Endothelial cell of umbilical vein (primary cell): Measurements from ENCODE around the gene MYCBP2. TPM values are rescaled to one million over a fixed set of nuclear protein-coding genes. Genes with fewer than 3 reads are reported as not detected.

Experiments used
- BruUV-seq: library from RNA; stranded (reverse); fragments of 400-500 nt; replicated peaks from 2 replicates; lab custom pipeline; 2021; lab: Mats Ljungman, UMichigan
- CTCF ChIA-PET: fragments of 300-600, 350-600 bp; sonication (Branson Sonifier 250); formaldehyde crosslinking; loops from one replicate; lab custom pipeline; 2021; ENCODE audit warnings: antibody characterized with exemption, inconsistent platforms; lab: Charles Lee
- POLR2A ChIA-PET: fragments of 300-600, 350-600 bp; sonication (Branson Sonifier 250); formaldehyde crosslinking; loops from one replicate; lab custom pipeline; 2021; ENCODE audit warnings: antibody characterized with exemption, inconsistent platforms; lab: Charles Lee
- DNase-seq: peaks from one replicate; pipeline ENCODE4 v3.0.0-alpha.2; 2011; ENCODE audit warnings: low read depth, low spot score
- FAIRE-seq: peaks from 2 replicates; lab custom pipeline; 2011; peaks lifted over from hg19 to GRCh38; lab: Jason Lieb, UNC
- H2AFZ ChIP-seq: 2 replicates; pipeline ENCODE4 v1.6.0; 2012; ENCODE audit warnings: low read depth, low read length, control low read depth, inconsistent platforms
- H3K27ac ChIP-seq: 2 replicates; pipeline ENCODE4 v1.5.1; 2011; ENCODE audit warnings: low read depth, mild to moderate bottlenecking, control low read depth, low read length, moderate library complexity; ENCODE audit not compliant: insufficient read depth
- H3K27me3 ChIP-seq, 2 experiments: 2 replicates each; pipeline versions ENCODE4 v1.6.0 to v1.6.1; 2011; ENCODE audit warnings: low read length in 2 of 2, mixed read lengths in 1 of 2; ENCODE audit not compliant: control insufficient read depth in 2 of 2, insufficient read depth in 2 of 2
- H3K36me3 ChIP-seq, 2 experiments: 2 replicates in 1 of 2; 3 replicates in 1 of 2; pipeline ENCODE4 v1.5.1; 2011; ENCODE audit warnings: low read length in 2 of 2, mild to moderate bottlenecking in 1 of 2, moderate library complexity in 1 of 2; ENCODE audit not compliant: control insufficient read depth in 2 of 2, insufficient read depth in 2 of 2; ENCODE audit errors: extremely low read depth in 1 of 2
- H3K4me1 ChIP-seq: 3 replicates; pipeline ENCODE4 v1.5.1; 2011; ENCODE audit warnings: mild to moderate bottlenecking, low read length; ENCODE audit not compliant: control insufficient read depth, insufficient read depth; ENCODE audit errors: extremely low read depth
- H3K4me2 ChIP-seq: 2 replicates; pipeline ENCODE4 v1.6.1; 2011; ENCODE audit warnings: low read length, control low read depth, mixed read lengths; ENCODE audit not compliant: insufficient read depth
- H3K4me3 ChIP-seq, 3 experiments: fragments of 200-600 bp in 1 of 3; sonication (generic), shearing (Covaris generic) in 1 of 3; replicated peaks in 1 of 3; 2 replicates each; pipeline ENCODE4 v1.5.1; 2011 to 2016; ENCODE audit warnings: control low read depth in 3 of 3, low read length in 3 of 3, mild to moderate bottlenecking in 2 of 3, inconsistent platforms in 1 of 3, low read depth in 1 of 3, moderate library complexity in 1 of 3; ENCODE audit not compliant: insufficient read depth in 1 of 3
- H3K79me2 ChIP-seq: 2 replicates; pipeline ENCODE4 v1.6.0; 2012; ENCODE audit warnings: low read length, inconsistent platforms; ENCODE audit not compliant: control insufficient read depth, insufficient read depth
- H3K9ac ChIP-seq: replicated peaks from 2 replicates; pipeline ENCODE3; 2011; ENCODE audit warnings: low read length, control low read depth; ENCODE audit not compliant: insufficient read depth; ENCODE audit errors: extremely low read depth
- H3K9me1 ChIP-seq: replicated peaks from 3 replicates; pipeline ENCODE4 v1.6.0; 2011; ENCODE audit warnings: mild to moderate bottlenecking, low read length; ENCODE audit not compliant: control insufficient read depth, insufficient read depth; ENCODE audit errors: extremely low read depth
- H3K9me3 ChIP-seq: replicated peaks from 2 replicates; pipeline ENCODE4 v1.5.1; 2012; ENCODE audit warnings: low read length, inconsistent platforms; ENCODE audit not compliant: control insufficient read depth, insufficient read depth
- H4K20me1 ChIP-seq: replicated peaks from 2 replicates; pipeline ENCODE3; 2011; ENCODE audit warnings: mild to moderate bottlenecking, low read length; ENCODE audit not compliant: control insufficient read depth, insufficient read depth; ENCODE audit errors: extremely low read depth
- CTCF ChIP-seq, 2 donors: IDR thresholded peaks; 1 replicate in 1 of 2; 2 replicates in 1 of 2; pipeline ENCODE4 v1.5.1; 2011; ENCODE audit warnings: low read length in 2 of 2, mild to moderate bottlenecking in 2 of 2, moderate library complexity in 2 of 2, control low read depth in 1 of 2, inconsistent platforms in 1 of 2, low read depth in 1 of 2; ENCODE audit not compliant: insufficient read depth in 1 of 2; ENCODE audit errors: extremely low read depth in 1 of 2
- EZH2 ChIP-seq: IDR thresholded peaks from 2 replicates; pipeline ENCODE4 v1.6.1; 2012; ENCODE audit warnings: borderline replicate concordance, low read depth, mild to moderate bottlenecking, moderate library complexity, low read length, inconsistent platforms; ENCODE audit not compliant: severe bottlenecking
- FOS ChIP-seq: IDR thresholded peaks from 2 replicates; pipeline ENCODE4 v1.6.1; 2011; ENCODE audit warnings: mild to moderate bottlenecking, low read length, moderate library complexity, borderline replicate concordance; ENCODE audit not compliant: insufficient read depth
- GATA2 ChIP-seq: IDR thresholded peaks from 2 replicates; pipeline ENCODE4 v1.7.0; 2011; ENCODE audit warnings: low read depth, mild to moderate bottlenecking, moderate library complexity, mixed read lengths, low read length; ENCODE audit not compliant: insufficient read length, insufficient read depth
- JUN ChIP-seq: IDR thresholded peaks from 2 replicates; pipeline ENCODE4 v1.6.1; 2011; ENCODE audit warnings: borderline replicate concordance, low read depth; ENCODE audit not compliant: insufficient read length, insufficient read depth
- MAX ChIP-seq: IDR thresholded peaks from 2 replicates; pipeline ENCODE4 v1.6.1; 2011; ENCODE audit not compliant: insufficient read depth, insufficient read length
- MYC ChIP-seq: IDR thresholded peaks from one replicate; pipeline ENCODE4 v1.6.1; 2011; ENCODE audit warnings: mild to moderate bottlenecking, low read depth, low read length
- POLR2A ChIP-seq: IDR thresholded peaks from 2 replicates; pipeline ENCODE4 v1.6.1; 2012; ENCODE audit warnings: low read depth, mild to moderate bottlenecking, control low read depth, low read length
- POLR2AphosphoS5 ChIP-seq: IDR thresholded peaks from 2 replicates; pipeline ENCODE4 v1.6.1; 2012; ENCODE audit warnings: low read depth, mild to moderate bottlenecking, control low read depth, low read length, moderate library complexity; ENCODE audit not compliant: insufficient read depth
- dilution Hi-C: fragments of 300-500 bp; cut with MboI; formaldehyde crosslinking; loops from one replicate; pipeline ENCODE4 v1.15.0; 2019; ENCODE audit warnings: low sequenced_read_pairs; ENCODE audit not compliant: extremely low pct_ligation_motif_present
- intact Hi-C: fragments of 100-400 bp; cut with micrococcal nuclease; formaldehyde crosslinking; loops from one replicate; pipeline ENCODE4 v1.10.0; 2022
- polyA plus RNA-seq, 4 experiments: library from polyadenylated mRNA; depleted of rRNA in 3 of 4; stranded (reverse) in 3 of 4; unstranded in 1 of 4; fragments of >200 nt; gene quantifications; 2 replicates each; pipeline versions ENCODE4 v1.2.1 to v1.2.3, GENCODE V29; 2011 to 2012; ENCODE audit warnings: missing spikeins in 1 of 4
- total RNA-seq: library from RNA; stranded (reverse); gene quantifications from 2 replicates; pipeline ENCODE4 v1.2.3, GENCODE V29; 2021

MYCBP2 gene
- total and polyA plus RNA-seq, 2 donors (not counting 3 experiments of a cell fraction or from before 2014, with no cell fraction given): 30.5 to 89.8 TPM

- TF ChIP-seq POLR2A (no peak), MAX (no peak), EZH2 (no peak), JUN (no peak), MYC (no peak), GATA2 (no peak), POLR2AphosphoS5 (no peak), FOS (no peak), CTCF (IDR thresholded peaks at IDR 0.05; ENCODE audit: extremely low read depth in 1 of 2, insufficient read depth in 1 of 2, low read depth in 1 of 2, low read length in 2 of 2) (no peak)
- FAIRE-seq: no peak
- intact Hi-C loops (no loop called here), dilution Hi-C loops (no loop called here)
- BruUV-seq: no TSS peak
- peaks cover 46% of the 10 kb centered on the region for H3K4me1 ChIP-seq
- H3K27ac ChIP-seq: peak overlapping the region; percentile 26
- H3K79me2 ChIP-seq: peaks cover 79% of the 10 kb centered on the region
- H3K27me3 ChIP-seq: no peaks in the 10 kb centered on the region
- H2AFZ ChIP-seq: no peak overlapping the region
- no peak overlapping the region for H3K4me3 ChIP-seq
- no peaks in the 10 kb centered on the region for H4K20me1 ChIP-seq
- H3K9ac ChIP-seq: no peak overlapping the region
- no peaks in the 10 kb centered on the region for H3K9me3 ChIP-seq
- ChIA-PET CTCF (interaction anchor here (0.7 to 2.2 kb wide), 3 partner anchors 9 to 172 kb away, joined by 3 to 5 read pairs (median 5); partner anchors contain the start of gene MYCBP2), POLR2A (no interaction called here)
- H3K4me2 ChIP-seq: peak overlapping the region; percentile 8
- no peaks in the 10 kb centered on the region for H3K36me3 ChIP-seq
- H3K9me1 ChIP-seq: no peaks in the 10 kb centered on the region
- peak; percentile 48 for DNase-seq
Measured at GRCh38 chr13:77306458-77306857, 20.4 kb downstream of the MYCBP2 start.
